Osteocyte (in vitro differentiated cells): Measurements from ENCODE around the gene PRRT3. TPM values are rescaled to one million over a fixed set of nuclear protein-coding genes. Genes with fewer than 3 reads are reported as not detected.
A peak's percentile ranks its signal among the peaks of the same experiment; 100 is the strongest.

Experiments used
- DNase-seq: peaks from one replicate; pipeline ENCODE4 v3.0.0; 2021; ENCODE audit warnings: mixed read lengths; ENCODE audit not compliant: unreplicated experiment; ENCODE audit errors: extremely low spot score
- H3K27ac Mint-ChIP-seq: one replicate; pipeline ENCODE4 v1.8.0; 2021; ENCODE audit warnings: mild to moderate bottlenecking, mixed read lengths; ENCODE audit not compliant: unreplicated experiment
- H3K27me3 Mint-ChIP-seq: one replicate; pipeline ENCODE4 v1.8.0; 2021; ENCODE audit warnings: mixed read lengths; ENCODE audit not compliant: unreplicated experiment
- H3K36me3 Mint-ChIP-seq: one replicate; pipeline ENCODE4 v1.8.0; 2021; ENCODE audit warnings: mixed read lengths; ENCODE audit not compliant: unreplicated experiment
- H3K4me1 Mint-ChIP-seq: one replicate; pipeline ENCODE4 v1.8.0; 2021; ENCODE audit warnings: mixed read lengths; ENCODE audit not compliant: unreplicated experiment
- H3K4me3 Mint-ChIP-seq: one replicate; pipeline ENCODE4 v1.8.0; 2021; ENCODE audit warnings: mild to moderate bottlenecking, moderate library complexity, mixed read lengths; ENCODE audit not compliant: unreplicated experiment
- H3K9me3 Mint-ChIP-seq: one replicate; pipeline ENCODE4 v1.8.0; 2021; ENCODE audit warnings: mixed read lengths; ENCODE audit not compliant: unreplicated experiment
- total RNA-seq: library from RNA; stranded (reverse); gene quantifications from 2 replicates; pipeline ENCODE4 v1.2.1, GENCODE V29; 2021
- TF ChIP-seq, protein P1 (sequence below): fragments of 200-600 bp; sonication (generic); IDR thresholded peaks from 2 replicates; pipeline ENCODE4 v1.5.0; 2021; ENCODE audit warnings: antibody characterized with exemption, mild to moderate bottlenecking, moderate library complexity

The PRRT3 gene
- total RNA-seq, 1 donor from 2014 or later = 6.6 TPM

DNA sequence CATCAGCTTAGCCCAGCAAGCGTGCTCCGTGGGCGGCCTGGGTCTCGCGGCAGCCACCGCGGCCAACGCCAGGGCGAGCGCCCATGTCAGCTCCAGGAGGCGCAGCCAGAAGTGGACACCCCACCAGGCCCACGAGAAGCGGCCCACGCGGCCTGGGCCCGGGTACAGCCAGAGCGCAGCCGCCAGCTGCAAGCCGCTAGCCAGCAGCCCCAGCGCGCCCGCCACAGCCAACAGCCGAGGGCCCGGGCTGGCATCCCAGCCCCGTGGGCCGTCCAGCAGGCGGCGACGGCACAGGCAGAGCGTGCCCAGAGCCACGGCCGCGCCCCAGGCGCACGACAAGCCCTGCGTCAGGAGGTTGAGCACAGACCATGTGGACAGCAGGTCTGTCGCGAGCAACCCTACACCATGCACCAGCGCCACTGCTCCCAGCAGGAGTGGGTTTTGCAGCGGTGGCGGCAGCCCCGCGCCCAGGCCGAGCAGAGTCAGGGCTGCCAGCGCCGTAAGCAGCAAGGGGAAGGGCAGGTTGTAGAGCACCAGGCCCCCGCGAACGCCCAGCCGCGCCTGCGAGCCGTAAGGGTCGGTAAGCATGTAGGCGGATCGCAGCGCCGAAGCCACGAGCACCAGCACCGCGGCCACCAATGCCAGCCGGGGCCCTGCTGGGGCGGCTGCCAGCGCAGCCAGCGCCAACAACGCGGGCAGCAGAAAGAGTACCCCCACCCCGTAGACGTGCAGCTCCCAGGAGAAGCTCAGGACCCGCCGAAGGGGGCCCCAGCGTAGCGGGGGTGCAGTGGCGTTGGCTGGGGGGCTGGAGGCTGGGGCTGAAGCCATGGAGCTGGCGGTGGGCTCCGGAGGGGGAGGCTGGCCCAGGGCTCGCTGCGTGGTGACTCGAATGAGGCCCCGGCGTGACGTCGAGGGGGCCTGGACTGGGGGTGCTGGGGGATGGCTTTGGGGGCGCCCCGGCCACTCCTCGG is 4.9 kb downstream of the PRRT3 start:
- H3K27ac Mint-ChIP-seq = peak overlapping the region; percentile 31
- H3K4me3 Mint-ChIP-seq = peak overlapping the region; percentile 85
- no peaks in the 10 kb centered on the region for H3K9me3 Mint-ChIP-seq
- no peaks in the 10 kb centered on the region for H3K36me3 Mint-ChIP-seq
- peaks cover 21% of the 10 kb centered on the region for H3K4me1 Mint-ChIP-seq
- TF ChIP-seq, protein P1, sequence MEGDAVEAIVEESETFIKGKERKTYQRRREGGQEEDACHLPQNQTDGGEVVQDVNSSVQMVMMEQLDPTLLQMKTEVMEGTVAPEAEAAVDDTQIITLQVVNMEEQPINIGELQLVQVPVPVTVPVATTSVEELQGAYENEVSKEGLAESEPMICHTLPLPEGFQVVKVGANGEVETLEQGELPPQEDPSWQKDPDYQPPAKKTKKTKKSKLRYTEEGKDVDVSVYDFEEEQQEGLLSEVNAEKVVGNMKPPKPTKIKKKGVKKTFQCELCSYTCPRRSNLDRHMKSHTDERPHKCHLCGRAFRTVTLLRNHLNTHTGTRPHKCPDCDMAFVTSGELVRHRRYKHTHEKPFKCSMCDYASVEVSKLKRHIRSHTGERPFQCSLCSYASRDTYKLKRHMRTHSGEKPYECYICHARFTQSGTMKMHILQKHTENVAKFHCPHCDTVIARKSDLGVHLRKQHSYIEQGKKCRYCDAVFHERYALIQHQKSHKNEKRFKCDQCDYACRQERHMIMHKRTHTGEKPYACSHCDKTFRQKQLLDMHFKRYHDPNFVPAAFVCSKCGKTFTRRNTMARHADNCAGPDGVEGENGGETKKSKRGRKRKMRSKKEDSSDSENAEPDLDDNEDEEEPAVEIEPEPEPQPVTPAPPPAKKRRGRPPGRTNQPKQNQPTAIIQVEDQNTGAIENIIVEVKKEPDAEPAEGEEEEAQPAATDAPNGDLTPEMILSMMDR = peak; percentile 62
- H3K27me3 Mint-ChIP-seq = no peaks in the 10 kb centered on the region
- DNase-seq = peak; percentile 89

DNA sequence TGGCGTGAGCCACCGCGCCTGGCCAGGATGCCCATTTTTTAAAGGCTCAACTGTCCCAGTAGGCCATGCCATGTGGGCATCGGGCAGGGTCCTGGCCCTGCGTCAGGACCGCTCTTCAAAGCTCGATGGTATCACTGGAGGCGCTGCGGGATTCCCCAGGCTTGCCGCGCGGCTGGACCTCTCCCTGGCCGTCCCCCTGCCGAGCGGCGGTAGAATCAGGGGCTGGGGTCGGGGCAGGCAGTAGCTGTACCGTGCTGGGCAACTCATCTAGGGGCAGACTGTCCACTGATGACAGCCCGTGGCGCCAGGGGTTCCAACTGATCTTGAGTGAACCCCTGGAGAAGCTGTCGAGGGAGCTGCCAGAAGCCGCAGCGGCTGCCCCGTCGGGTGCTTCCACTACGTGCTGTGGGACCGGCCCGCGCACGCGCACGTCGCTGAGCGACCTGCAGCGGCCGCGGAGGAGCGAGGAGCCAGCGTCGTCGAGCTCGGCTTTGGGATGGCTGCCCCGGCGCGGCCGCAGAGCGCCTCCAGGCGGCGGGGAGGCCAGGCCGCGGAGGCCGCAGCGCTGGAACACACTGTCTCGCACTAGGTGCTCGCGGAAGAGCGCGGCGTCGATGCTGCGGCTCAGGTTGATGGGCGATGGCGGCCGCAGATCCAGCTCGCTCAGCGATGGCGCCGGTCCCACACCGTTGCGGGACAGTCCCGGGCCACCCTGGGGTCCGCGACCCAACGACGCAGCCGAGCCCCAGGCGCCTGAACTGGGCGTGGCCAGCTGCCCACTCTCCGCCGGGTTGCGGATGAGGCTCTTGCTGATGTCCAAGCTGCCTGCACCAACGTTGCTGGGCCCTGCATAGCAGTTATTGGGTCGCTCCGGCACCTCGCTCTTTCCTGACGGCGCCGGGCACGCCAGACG is 5.8 kb downstream of the PRRT3 start:
- H3K4me3 Mint-ChIP-seq = peak overlapping the region; percentile 85
- no peaks in the 10 kb centered on the region for H3K9me3 Mint-ChIP-seq
- TF ChIP-seq, protein P1 = peak; percentile 84
- H3K36me3 Mint-ChIP-seq = no peaks in the 10 kb centered on the region
- H3K27me3 Mint-ChIP-seq = no peaks in the 10 kb centered on the region
- peak; percentile 97 for DNase-seq
- H3K4me1 Mint-ChIP-seq = peaks cover 18% of the 10 kb centered on the region
- peak overlapping the region; percentile 87 for H3K27ac Mint-ChIP-seq

DNA sequence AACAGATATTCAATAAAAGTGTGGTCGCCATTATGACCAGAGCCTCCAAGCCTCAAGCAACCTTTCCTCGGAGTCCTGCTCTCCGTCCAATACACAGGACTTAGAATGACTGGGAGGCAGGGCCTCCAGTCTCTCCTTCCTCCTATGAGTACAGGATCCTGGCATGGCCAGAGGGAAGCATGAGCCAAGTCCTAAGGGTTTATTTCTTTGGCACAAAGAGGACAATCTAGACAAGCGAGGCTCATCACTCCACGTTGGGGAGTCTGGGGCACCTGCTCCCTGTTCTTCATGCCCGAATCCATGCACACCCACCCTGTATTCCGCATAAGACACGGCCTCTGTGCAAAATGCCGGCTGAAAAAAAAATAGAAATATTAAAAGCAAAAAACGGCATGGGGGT is 6.8 kb downstream of the PRRT3 start:
- peaks cover 2% of the 10 kb centered on the region for H3K36me3 Mint-ChIP-seq
- H3K4me3 Mint-ChIP-seq = peak overlapping the region; percentile 54
- no peak overlapping the region for H3K27ac Mint-ChIP-seq
- DNase-seq = no peak
- TF ChIP-seq, protein P1 = no peak
- H3K4me1 Mint-ChIP-seq = peaks cover 14% of the 10 kb centered on the region
- no peaks in the 10 kb centered on the region for H3K27me3 Mint-ChIP-seq
- H3K9me3 Mint-ChIP-seq = no peaks in the 10 kb centered on the region

DNA sequence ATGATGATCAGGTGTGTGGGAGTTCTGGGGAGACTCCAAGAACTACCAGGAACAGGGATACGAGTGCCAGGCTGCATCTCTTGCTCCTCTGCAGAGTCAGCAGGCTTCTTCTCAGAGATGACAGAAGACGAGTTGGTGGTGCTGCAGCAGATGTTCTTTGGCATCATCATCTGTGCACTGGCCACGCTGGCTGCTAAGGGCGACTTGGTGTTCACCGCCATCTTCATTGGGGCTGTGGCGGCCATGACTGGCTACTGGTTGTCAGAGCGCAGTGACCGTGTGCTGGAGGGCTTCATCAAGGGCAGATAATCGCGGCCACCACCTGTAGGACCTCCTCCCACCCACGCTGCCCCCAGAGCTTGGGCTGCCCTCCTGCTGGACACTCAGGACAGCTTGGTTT is 7.9 kb downstream of the PRRT3 start:
- TF ChIP-seq, protein P1 = no peak
- Mint-ChIP-seq H3K4me3 (no peak overlapping the region), H3K27me3 (no peaks in the 10 kb centered on the region), H3K9me3 (no peaks in the 10 kb centered on the region), H3K27ac (no peak overlapping the region), H3K4me1 (peaks cover 14% of the 10 kb centered on the region), H3K36me3 (peaks cover 2% of the 10 kb centered on the region)
- no peak for DNase-seq
